ENCODE measurements around the gene SGPL1.

DNA sequence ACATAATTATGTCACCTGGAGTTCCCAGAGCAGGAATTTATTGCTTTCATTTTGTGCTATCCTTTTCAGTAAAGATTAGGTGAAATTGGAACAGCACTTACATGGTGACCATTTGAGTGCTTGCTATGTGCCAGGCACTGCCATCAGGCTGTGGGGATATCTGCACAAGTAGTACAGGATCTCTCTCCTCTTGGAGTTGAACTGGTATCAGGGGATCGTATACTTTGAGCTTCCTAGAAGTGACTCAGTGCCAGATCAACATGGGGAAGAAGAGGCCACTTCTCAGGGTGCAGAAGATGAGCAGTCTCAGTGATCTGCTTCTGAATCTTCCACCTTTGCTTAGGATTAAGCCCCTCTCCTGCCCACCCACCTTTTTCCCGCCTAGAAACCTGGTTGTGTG is 29.5 kb downstream of the SGPL1 start:
- TF ChIP-seq, protein P1, sequence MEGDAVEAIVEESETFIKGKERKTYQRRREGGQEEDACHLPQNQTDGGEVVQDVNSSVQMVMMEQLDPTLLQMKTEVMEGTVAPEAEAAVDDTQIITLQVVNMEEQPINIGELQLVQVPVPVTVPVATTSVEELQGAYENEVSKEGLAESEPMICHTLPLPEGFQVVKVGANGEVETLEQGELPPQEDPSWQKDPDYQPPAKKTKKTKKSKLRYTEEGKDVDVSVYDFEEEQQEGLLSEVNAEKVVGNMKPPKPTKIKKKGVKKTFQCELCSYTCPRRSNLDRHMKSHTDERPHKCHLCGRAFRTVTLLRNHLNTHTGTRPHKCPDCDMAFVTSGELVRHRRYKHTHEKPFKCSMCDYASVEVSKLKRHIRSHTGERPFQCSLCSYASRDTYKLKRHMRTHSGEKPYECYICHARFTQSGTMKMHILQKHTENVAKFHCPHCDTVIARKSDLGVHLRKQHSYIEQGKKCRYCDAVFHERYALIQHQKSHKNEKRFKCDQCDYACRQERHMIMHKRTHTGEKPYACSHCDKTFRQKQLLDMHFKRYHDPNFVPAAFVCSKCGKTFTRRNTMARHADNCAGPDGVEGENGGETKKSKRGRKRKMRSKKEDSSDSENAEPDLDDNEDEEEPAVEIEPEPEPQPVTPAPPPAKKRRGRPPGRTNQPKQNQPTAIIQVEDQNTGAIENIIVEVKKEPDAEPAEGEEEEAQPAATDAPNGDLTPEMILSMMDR (IDR thresholded peaks at IDR 0.05), result no peak
- no peak for TF ChIP-seq EP300 (IDR thresholded peaks at IDR 0.05; ENCODE audit: low read depth)
- TF ChIP-seq POLR2AphosphoS5 (IDR thresholded peaks at IDR 0.05), result no peak
